ENCODE results near the gene RRAS. TPM values are rescaled to one million over a fixed set of nuclear protein-coding genes. Genes with fewer than 3 reads are reported as not detected.

Gene RRAS
- polyA plus RNA-seq, 1 of the 3 experiments (the other 2 are of a cell fraction) = 141 TPM

GRCh38 chr19:49653466-49653806 is 13.5 kb upstream of the RRAS start:
- CTCF ChIA-PET = interaction anchor here (5.5 kb wide), 1 partner anchor 19 kb away, joined by 26 read pairs; no protein-coding TSS in a partner anchor
- no peak for DNase-seq
- no peak for TF ChIP-seq FOXJ3 (CRISPR knock-in tag; IDR thresholded peaks at IDR 0.05)
- no peak for TF ChIP-seq MAX (IDR thresholded peaks at IDR 0.05; ENCODE audit: low read depth)
- no peak for TF ChIP-seq TCF12 (IDR thresholded peaks at IDR 0.05)
- TF ChIP-seq USF1 (IDR thresholded peaks at IDR 0.05; ENCODE audit: borderline replicate concordance, low read depth) = no peak
- no peak for TF ChIP-seq ELF1 (IDR thresholded peaks at IDR 0.05)
- TF ChIP-seq RFX5 (IDR thresholded peaks at IDR 0.05; ENCODE audit: low read length) = no peak
- TF ChIP-seq FOSL2 (IDR thresholded peaks at IDR 0.05; ENCODE audit: borderline replicate concordance, low read depth) = no peak
- no peak for TF ChIP-seq GABPA (IDR thresholded peaks at IDR 0.05; ENCODE audit: low read depth)
- no peak for TF ChIP-seq YY1 (IDR thresholded peaks at IDR 0.05; ENCODE audit: low read depth)
- no peak for TF ChIP-seq SMC3 (IDR thresholded peaks at IDR 0.05; ENCODE audit: low read depth, low read length)
- no peak for TF ChIP-seq NRF1 (IDR thresholded peaks at IDR 0.05; ENCODE audit: low read depth, low read length)
- no peak for TF ChIP-seq NFIC (IDR thresholded peaks at IDR 0.05; ENCODE audit: borderline replicate concordance)
- H3K9me3 ChIP-seq = no peaks in the 10 kb centered on the region
- no peaks in the 10 kb centered on the region for H3K9me2 ChIP-seq
- no peaks in the 10 kb centered on the region for H3K27me3 ChIP-seq (ENCODE audit: insufficient read depth)
- H3K36me3 ChIP-seq (replicated peaks in 1 of 2; ENCODE audit: control insufficient read depth in 1 of 2, insufficient read depth in 2 of 2, low read length in 1 of 2) = peaks cover 14 to 70% of the 10 kb centered on the region in 2 experiments
- no peak overlapping the region for H2AFZ ChIP-seq (ENCODE audit: low read depth)
- H3K4me3 ChIP-seq (ENCODE audit: low read depth in 2 of 2, low read length in 1 of 2) = no peak overlapping the region
- no peak overlapping the region for H3K4me2 ChIP-seq
- no peak overlapping the region for H3K27ac ChIP-seq (ENCODE audit: low read depth in 2 of 2, low read length in 1 of 2)
- H3K9ac ChIP-seq = no peak overlapping the region
- 0 out of 2 replicates have a peak, but pooled peaks cover 10% of the 10 kb centered on the region for H4K20me1 ChIP-seq (ENCODE audit: insufficient read depth)
- no peaks in the 10 kb centered on the region for H3K4me1 ChIP-seq (ENCODE audit: control insufficient read depth in 1 of 2, insufficient read depth in 2 of 2, low read depth in 1 of 2, low read length in 1 of 2)
- H3K79me2 ChIP-seq (ENCODE audit: insufficient read depth) = peaks cover 22% of the 10 kb centered on the region
- POLR2A ChIA-PET = no interaction called here
- 96% methylated on average over 13 of the region's 13 CpGs for WGBS (ENCODE audit: low lambda C conversion rate)
- no peaks in the 10 kb centered on the region for H3F3A ChIP-seq (replicated peaks; ENCODE audit: insufficient read depth)

- 95% methylated on average over 51 of the region's 58 CpGs for WGBS (ENCODE audit: low lambda C conversion rate)
- Histone ChIP-seq H3K9ac (no peak overlapping the region), H3K9me2 (no peaks in the 10 kb centered on the region), H3K4me2 (no peak overlapping the region), H3K36me3 (replicated peaks in 1 of 2; ENCODE audit: control insufficient read depth in 1 of 2, insufficient read depth in 2 of 2, low read length in 1 of 2) (peaks cover 20 to 65% of the 10 kb centered on the region in 2 experiments), H3K79me2 (ENCODE audit: insufficient read depth) (peaks cover 28% of the 10 kb centered on the region), H2AFZ (ENCODE audit: low read depth) (no peak overlapping the region), H3K4me1 (ENCODE audit: control insufficient read depth in 1 of 2, insufficient read depth in 2 of 2, low read depth in 1 of 2, low read length in 1 of 2) (no peaks in the 10 kb centered on the region), H3K27me3 (ENCODE audit: insufficient read depth) (no peaks in the 10 kb centered on the region), H3K27ac (ENCODE audit: low read depth in 2 of 2, low read length in 1 of 2) (no peak overlapping the region), H3F3A (replicated peaks; ENCODE audit: insufficient read depth) (no peaks in the 10 kb centered on the region), H3K9me3 (no peaks in the 10 kb centered on the region), H4K20me1 (ENCODE audit: insufficient read depth) (0 out of 2 replicates have a peak, but pooled peaks cover 10% of the 10 kb centered on the region), H3K4me3 (ENCODE audit: low read depth in 2 of 2, low read length in 1 of 2) (no peak overlapping the region)
- POLR2A ChIA-PET = no interaction called here
- TF ChIP-seq ELF1 (IDR thresholded peaks at IDR 0.05) = no peak
- TF ChIP-seq SIN3A (IDR thresholded peaks at IDR 0.05; ENCODE audit: borderline replicate concordance, low read depth, low read length) = no peak
- TF ChIP-seq TAF1 (IDR thresholded peaks at IDR 0.05; ENCODE audit: borderline replicate concordance, low read depth, low read length) = no peak
- TF ChIP-seq YY1 (IDR thresholded peaks at IDR 0.05; ENCODE audit: low read depth) = no peak
- CTCF ChIA-PET = no interaction called here
- DNase-seq = no peak
Observed at GRCh38 chr19:49652551-49653465, 12.9 kb upstream of the RRAS start.

Data from SK-N-SH (cell line).